Esophagus muscularis mucosa (tissue), 4 donors: ENCODE results near the gene UST.

ENCODE experiments used
- EP300 ChIP-seq: sonication (generic); formaldehyde crosslinking; IDR thresholded peaks from one replicate; pipeline ENCODE4 v1.6.1; 2017; ENCODE audit warnings: antibody characterized with exemption
- POLR2AphosphoS5 ChIP-seq, 2 donors: sonication (generic); formaldehyde crosslinking; IDR thresholded peaks; one replicate each; pipeline ENCODE4 v1.6.1; 2017; ENCODE audit warnings: antibody characterized with exemption in 2 of 2
- TF ChIP-seq, protein P1 (sequence below), 3 experiments: fragments of 200-600 bp in 2 of 3; fragments of 450-650 bp in 1 of 3; sonication (generic) in 2 of 3; IDR thresholded peaks; one replicate each; pipeline ENCODE4 v1.5.1; 2017 to 2019; ENCODE audit warnings: antibody characterized with exemption in 3 of 3, mild to moderate bottlenecking in 2 of 3, moderate library complexity in 1 of 3

DNA sequence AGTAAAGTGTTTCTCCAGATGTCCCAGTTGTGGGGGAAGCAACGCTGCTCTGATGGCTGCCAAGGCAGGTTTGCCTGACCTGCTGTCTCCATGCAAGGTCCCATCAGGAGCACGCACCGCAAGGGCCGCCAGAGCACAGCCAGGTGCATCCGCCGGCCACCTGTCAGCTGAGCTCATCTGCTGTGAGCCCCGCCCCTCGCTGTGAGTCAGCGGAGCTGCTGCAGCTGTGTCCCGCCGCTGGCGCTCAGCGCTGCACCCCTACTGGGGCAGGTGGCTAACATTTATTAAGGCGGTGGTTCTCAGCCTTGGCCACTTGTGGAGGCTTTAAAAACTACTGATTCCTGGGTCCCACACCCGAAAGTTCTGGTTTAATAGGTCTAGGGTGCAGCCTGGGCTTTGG, 225.7 kb downstream of the UST start:
- TF ChIP-seq POLR2AphosphoS5 (IDR thresholded peaks at IDR 0.05) (peak in 1 of 2 donors; percentile 42), EP300 (no peak)
- TF ChIP-seq, protein P1, sequence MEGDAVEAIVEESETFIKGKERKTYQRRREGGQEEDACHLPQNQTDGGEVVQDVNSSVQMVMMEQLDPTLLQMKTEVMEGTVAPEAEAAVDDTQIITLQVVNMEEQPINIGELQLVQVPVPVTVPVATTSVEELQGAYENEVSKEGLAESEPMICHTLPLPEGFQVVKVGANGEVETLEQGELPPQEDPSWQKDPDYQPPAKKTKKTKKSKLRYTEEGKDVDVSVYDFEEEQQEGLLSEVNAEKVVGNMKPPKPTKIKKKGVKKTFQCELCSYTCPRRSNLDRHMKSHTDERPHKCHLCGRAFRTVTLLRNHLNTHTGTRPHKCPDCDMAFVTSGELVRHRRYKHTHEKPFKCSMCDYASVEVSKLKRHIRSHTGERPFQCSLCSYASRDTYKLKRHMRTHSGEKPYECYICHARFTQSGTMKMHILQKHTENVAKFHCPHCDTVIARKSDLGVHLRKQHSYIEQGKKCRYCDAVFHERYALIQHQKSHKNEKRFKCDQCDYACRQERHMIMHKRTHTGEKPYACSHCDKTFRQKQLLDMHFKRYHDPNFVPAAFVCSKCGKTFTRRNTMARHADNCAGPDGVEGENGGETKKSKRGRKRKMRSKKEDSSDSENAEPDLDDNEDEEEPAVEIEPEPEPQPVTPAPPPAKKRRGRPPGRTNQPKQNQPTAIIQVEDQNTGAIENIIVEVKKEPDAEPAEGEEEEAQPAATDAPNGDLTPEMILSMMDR (IDR thresholded peaks at IDR 0.05) = no peak
